GM12878 (cell line): Measurements from ENCODE around the gene GOLGA8M. TPM values are rescaled to one million over a fixed set of nuclear protein-coding genes. Genes with fewer than 3 reads are reported as not detected.
"Not testable (repeated sequence)": the region's sequence is repeated elsewhere in the genome, so short reads cannot be mapped to it uniquely, and the experiment has no call there.

ENCODE experiments used
- ATAC-seq: fragments of 200-7000 bp; cut with Tn5 transposase; 3 replicates; pipeline ENCODE4 v1.9.1; 2020; ENCODE audit warnings: mild to moderate bottlenecking, moderate library complexity
- BruUV-seq: library from RNA; stranded (reverse); fragments of 400-500 nt; replicated peaks from 2 replicates; lab custom pipeline; 2021; lab: Mats Ljungman, UMichigan
- CTCF ChIA-PET: fragments of 300-600 bp; sonication (Branson Sonifier 250); formaldehyde crosslinking; extraction: SDS; loops from one replicate; lab custom pipeline; 2021; ENCODE audit warnings: inconsistent platforms; lab: Yijun Ruan, JAX
- POLR2A ChIA-PET: fragments of 350-600 bp; formaldehyde crosslinking; extraction: SDS; loops from one replicate; lab custom pipeline; 2021; ENCODE audit warnings: inconsistent platforms; lab: Charles Lee
- RAD21 ChIA-PET: fragments of 300-600 bp; sonication (Branson Sonifier 250); formaldehyde crosslinking; loops from one replicate; lab custom pipeline; 2023; ENCODE audit warnings: antibody characterized with exemption; ENCODE audit not compliant: unreplicated experiment; lab: Charles Lee
- SMC1A ChIA-PET: fragments of 300-600 bp; sonication (Branson Sonifier 250); formaldehyde crosslinking; loops from one replicate; lab custom pipeline; 2023; ENCODE audit not compliant: unreplicated experiment, uncharacterized antibody; lab: Charles Lee
- DNase-seq: peaks from one replicate; pipeline ENCODE4 v3.0.0-alpha.2; 2011; ENCODE audit warnings: low read depth, low spot score
- FAIRE-seq: peaks from 3 replicates; lab custom pipeline; 2011; peaks lifted over from hg19 to GRCh38; lab: Jason Lieb, UNC
- H2AFZ ChIP-seq: 2 replicates; pipeline ENCODE4 v1.6.0; 2011; ENCODE audit warnings: low read depth, low read length, control low read depth; ENCODE audit not compliant: control insufficient read depth
- H3K27ac ChIP-seq: 2 replicates; pipeline ENCODE4 v1.5.1; 2011; ENCODE audit warnings: control low read depth; ENCODE audit not compliant: control insufficient read depth, insufficient read depth
- H3K27me3 ChIP-seq, 2 experiments: replicated peaks in 1 of 2; 2 replicates each; pipeline versions ENCODE4 v1.6.0 to v1.6.1; 2011; ENCODE audit warnings: low read length in 1 of 2; ENCODE audit not compliant: control insufficient read depth in 2 of 2, insufficient read depth in 2 of 2
- H3K36me3 ChIP-seq, 2 experiments: 2 replicates each; pipeline ENCODE4 v1.5.1; 2011; ENCODE audit warnings: low read length in 1 of 2; ENCODE audit not compliant: control insufficient read depth in 2 of 2, insufficient read depth in 2 of 2
- H3K4me1 ChIP-seq: 2 replicates; pipeline ENCODE4 v1.6.1; 2011; ENCODE audit warnings: mild to moderate bottlenecking, low read length, moderate library complexity, mixed read lengths; ENCODE audit not compliant: control insufficient read depth, insufficient read depth
- H3K4me2 ChIP-seq: 2 replicates; pipeline ENCODE4 v1.6.0; 2011; ENCODE audit warnings: control low read depth; ENCODE audit not compliant: control insufficient read depth, insufficient read depth
- H3K4me3 ChIP-seq: fragments of 200-600 bp; sonication (generic); 2 replicates; pipeline ENCODE4 v1.5.1; 2016
- H3K79me2 ChIP-seq: 2 replicates; pipeline ENCODE4 v1.6.0; 2011; ENCODE audit warnings: low read length; ENCODE audit not compliant: control insufficient read depth, insufficient read depth
- H3K9ac ChIP-seq: 2 replicates; pipeline ENCODE4 v1.8.0; 2011; ENCODE audit warnings: low read length, control low read depth, mixed read lengths; ENCODE audit not compliant: control insufficient read depth, insufficient read depth
- H3K9me3 ChIP-seq: replicated peaks from 3 replicates; pipeline ENCODE4 v1.5.1; 2011; ENCODE audit warnings: mild to moderate bottlenecking, low read length; ENCODE audit not compliant: control insufficient read depth, insufficient read depth
- H4K20me1 ChIP-seq: 2 replicates; pipeline ENCODE4 v1.6.0; 2011; ENCODE audit not compliant: control insufficient read depth, insufficient read depth
- WGBS: methylation state at CpG from one replicate; pipeline ENCODE4 v1.1.6; 2016; ENCODE audit warnings: low lambda C conversion rate; ENCODE audit not compliant: insufficient replicate concordance, insufficient coverage; ENCODE audit errors: missing lambda C conversion rate; 5-methylcytosine and 5-hydroxymethylcytosine counted together
- in situ Hi-C: fragments of 300-500 bp; cut with MboI; formaldehyde crosslinking; loops from 9 replicates; pipeline ENCODE4 v1.14.3; 2018; ENCODE audit warnings: mixed read lengths
- intact Hi-C: fragments of 100-400 bp; cut with micrococcal nuclease; formaldehyde crosslinking; loops from one replicate; pipeline ENCODE4 v1.14.2; 2022; ENCODE audit not compliant: unreplicated experiment
- polyA plus RNA-seq, 11 experiments: library from polyadenylated mRNA; depleted of rRNA in 4 of 11; unstranded in 6 of 11; stranded (reverse) in 5 of 11; fragments of >200 nt; fragmentation: Nextera tagmentation in 4 of 11; fragmentation: Illumina TruSeq in 1 of 11; extraction: Ambion mirVana in 4 of 11; extraction: Trizol in 1 of 11; gene quantifications; 1 replicate in 1 of 11; 2 replicates in 10 of 11; pipeline versions ENCODE4 v1.2.1 to v1.2.3, GENCODE V29; 2011 to 2016; ENCODE audit warnings: inconsistent platforms in 2 of 11, missing spikeins in 2 of 11, low read depth in 1 of 11
- small RNA-seq: library from RNA; depleted of rRNA; stranded (forward); fragments of <200 nt; gene quantifications from one replicate; pipeline ENCODE3, GENCODE V24; 2014
- total RNA-seq, 4 experiments: library from RNA; depleted of rRNA in 3 of 4; stranded (reverse); fragments of >200 nt in 3 of 4; fragmentation: Illumina TruSeq in 1 of 4; extraction: Trizol in 1 of 4; gene quantifications; 2 replicates each; pipeline versions ENCODE4 v1.2.1 to v1.2.3, GENCODE V29; 2013 to 2021

GOLGA8M gene
- total and polyA plus RNA-seq, 10 of the 15 experiments (the other 5 are each of a cell fraction or from before 2014, with no cell fraction given), result 0.08 TPM; not detected in 9

- H3K79me2 ChIP-seq, intact Hi-C loops, H4K20me1 ChIP-seq, CTCF ChIA-PET, RAD21 ChIA-PET, H3K36me3 ChIP-seq, H3K4me3 ChIP-seq, FAIRE-seq, BruUV-seq, H3K27ac ChIP-seq, in situ Hi-C loops, ATAC-seq, H3K9ac ChIP-seq, SMC1A ChIA-PET, H3K4me1 ChIP-seq, POLR2A ChIA-PET, DNase-seq, H3K4me2 ChIP-seq, H2AFZ ChIP-seq, H3K27me3 ChIP-seq, H3K9me3 ChIP-seq: not testable (repeated sequence)
- 100% methylated on average over 1 of the region's 11 CpGs for WGBS
Observed at GRCh38 chr15:28654194-28654593, 58.0 kb downstream of the GOLGA8M start.

GRCh38 chr15:28652538-28652937 lies 59.7 kb downstream of the GOLGA8M start:
- 87% methylated on average over 10 of the region's 10 CpGs for WGBS
- FAIRE-seq, H3K4me3 ChIP-seq, H2AFZ ChIP-seq, RAD21 ChIA-PET, H4K20me1 ChIP-seq, H3K4me2 ChIP-seq, H3K79me2 ChIP-seq, BruUV-seq, H3K27me3 ChIP-seq, DNase-seq, H3K27ac ChIP-seq, CTCF ChIA-PET, in situ Hi-C loops, SMC1A ChIA-PET, H3K9ac ChIP-seq, intact Hi-C loops, H3K36me3 ChIP-seq, ATAC-seq, H3K4me1 ChIP-seq, H3K9me3 ChIP-seq, POLR2A ChIA-PET: not testable (repeated sequence)

Small RNA genes within 50 kb of the gene (small RNA-seq; reads per million reads assigned to genes)
- not detected for gene RN7SL719P

Other genes with a start within 250 kb of the GOLGA8M start
- gene GOLGA8G, start 179.4 kb downstream of the GOLGA8M start, total RNA-seq (2014; rRNA removed), result not detected in 2 replicates
- gene GOLGA8G, start 179.4 kb downstream of the GOLGA8M start, total RNA-seq (2014; rRNA removed; fragmentation: Illumina TruSeq; extraction: Trizol), result not detected in 2 replicates
- not detected in 2 replicates for gene GOLGA8G, start 179.4 kb downstream of the GOLGA8M start, total RNA-seq (2021)
- not detected in 2 replicates for gene GOLGA8G, start 179.4 kb downstream of the GOLGA8M start, polyA plus RNA-seq (2011; rRNA removed)
- not detected in 2 replicates for gene GOLGA8G, start 179.4 kb downstream of the GOLGA8M start, polyA plus RNA-seq (2014; fragmentation: Illumina TruSeq; extraction: Trizol)
- gene GOLGA8G, start 179.4 kb downstream of the GOLGA8M start, polyA plus RNA-seq (2014; fragmentation: Nextera tagmentation; extraction: Ambion mirVana), result not detected
- not detected in 2 replicates for gene GOLGA8G, start 179.4 kb downstream of the GOLGA8M start, polyA plus RNA-seq (2014; rRNA removed)
- gene GOLGA8G, start 179.4 kb downstream of the GOLGA8M start, polyA plus RNA-seq (2016; fragmentation: Nextera tagmentation; extraction: Ambion mirVana), result not detected
- gene GOLGA6L25, start 158.9 kb downstream of the GOLGA8M start, total RNA-seq (2014; rRNA removed), result not detected in 2 replicates
- not detected in 2 replicates for gene GOLGA6L25, start 158.9 kb downstream of the GOLGA8M start, total RNA-seq (2014; rRNA removed; fragmentation: Illumina TruSeq; extraction: Trizol)
- gene GOLGA6L25, start 158.9 kb downstream of the GOLGA8M start, total RNA-seq (2021), result not detected in 2 replicates
- gene GOLGA6L25, start 158.9 kb downstream of the GOLGA8M start, polyA plus RNA-seq (2011; rRNA removed), result not detected in 2 replicates
- gene GOLGA6L25, start 158.9 kb downstream of the GOLGA8M start, polyA plus RNA-seq (2014; fragmentation: Illumina TruSeq; extraction: Trizol), result not detected in 2 replicates
- gene GOLGA6L25, start 158.9 kb downstream of the GOLGA8M start, polyA plus RNA-seq (2014; fragmentation: Nextera tagmentation; extraction: Ambion mirVana), result not detected
- not detected in 2 replicates for gene GOLGA6L25, start 158.9 kb downstream of the GOLGA8M start, polyA plus RNA-seq (2014; rRNA removed)
- gene GOLGA6L25, start 158.9 kb downstream of the GOLGA8M start, polyA plus RNA-seq (2016; fragmentation: Nextera tagmentation; extraction: Ambion mirVana), result not detected
- gene GOLGA6L7, start 136.2 kb upstream of the GOLGA8M start, total RNA-seq (2014; rRNA removed), result not detected in 2 replicates
- not detected in 2 replicates for gene GOLGA6L7, start 136.2 kb upstream of the GOLGA8M start, total RNA-seq (2014; rRNA removed; fragmentation: Illumina TruSeq; extraction: Trizol)
- not detected in 2 replicates for gene GOLGA6L7, start 136.2 kb upstream of the GOLGA8M start, total RNA-seq (2021)
- gene GOLGA6L7, start 136.2 kb upstream of the GOLGA8M start, polyA plus RNA-seq (2011; rRNA removed), result not detected in 2 replicates
- not detected in 2 replicates for gene GOLGA6L7, start 136.2 kb upstream of the GOLGA8M start, polyA plus RNA-seq (2014; fragmentation: Illumina TruSeq; extraction: Trizol)
- not detected for gene GOLGA6L7, start 136.2 kb upstream of the GOLGA8M start, polyA plus RNA-seq (2014; fragmentation: Nextera tagmentation; extraction: Ambion mirVana)
- not detected in 2 replicates for gene GOLGA6L7, start 136.2 kb upstream of the GOLGA8M start, polyA plus RNA-seq (2014; rRNA removed)
- gene GOLGA6L7, start 136.2 kb upstream of the GOLGA8M start, polyA plus RNA-seq (2016; fragmentation: Nextera tagmentation; extraction: Ambion mirVana), result not detected
- not detected in 2 replicates for gene APBA2, start 173.6 kb upstream of the GOLGA8M start, total RNA-seq (2014; rRNA removed)
- not detected in 2 replicates for gene APBA2, start 173.6 kb upstream of the GOLGA8M start, total RNA-seq (2014; rRNA removed; fragmentation: Illumina TruSeq; extraction: Trizol)
- gene APBA2, start 173.6 kb upstream of the GOLGA8M start, total RNA-seq (2021), result 0.08 and 0.26 TPM in 2 replicates
- gene APBA2, start 173.6 kb upstream of the GOLGA8M start, polyA plus RNA-seq (2011; rRNA removed), result 0.07 TPM in 1 of 2 replicates, not detected in the other
- gene APBA2, start 173.6 kb upstream of the GOLGA8M start, polyA plus RNA-seq (2014; fragmentation: Illumina TruSeq; extraction: Trizol), result not detected in 2 replicates
- gene APBA2, start 173.6 kb upstream of the GOLGA8M start, polyA plus RNA-seq (2014; fragmentation: Nextera tagmentation; extraction: Ambion mirVana), result not detected
- gene APBA2, start 173.6 kb upstream of the GOLGA8M start, polyA plus RNA-seq (2014; rRNA removed), result not detected in 2 replicates
- gene APBA2, start 173.6 kb upstream of the GOLGA8M start, polyA plus RNA-seq (2016; fragmentation: Nextera tagmentation; extraction: Ambion mirVana), result under 1 TPM in 1 of 2 experiments, not detected in 1; 0.06 TPM